Transverse colon (tissue), 4 donors: ENCODE data around the gene MRO. TPM values are rescaled to one million over a fixed set of nuclear protein-coding genes. Genes with fewer than 3 reads are reported as not detected.

Experiments used
- DNase-seq: peaks from one replicate; pipeline ENCODE4 v3.0.0-alpha.2; 2019
- H3K27ac ChIP-seq, 4 donors: fragments of 200-600 bp; sonication (generic); 2 replicates each; pipeline ENCODE4 v1.5.1; 2016 to 2018; ENCODE audit warnings: inconsistent platforms in 4 of 4
- H3K27me3 ChIP-seq: fragments of 200-600 bp; sonication (generic); 2 replicates; pipeline ENCODE4 v1.5.1; 2017; ENCODE audit warnings: inconsistent platforms
- H3K36me3 ChIP-seq, 4 donors: fragments of 200-600 bp; sonication (generic); 2 replicates each; pipeline ENCODE4 v1.5.1; 2017 to 2019; ENCODE audit warnings: inconsistent platforms in 4 of 4
- H3K4me1 ChIP-seq, 4 donors: fragments of 200-600 bp; sonication (generic); 2 replicates each; pipeline ENCODE4 v1.5.1; 2017 to 2020; ENCODE audit warnings: inconsistent platforms in 4 of 4
- H3K4me3 ChIP-seq, 4 donors: fragments of 200-600 bp; sonication (generic); 1 replicate in 1 of 4; 2 replicates in 3 of 4; pipeline versions ENCODE4 v1.5.1 to v1.6.1; 2017 to 2019; ENCODE audit warnings: inconsistent platforms in 4 of 4
- H3K9me3 ChIP-seq, 2 donors: fragments of 200-600 bp; sonication (generic); 2 replicates each; pipeline ENCODE4 v1.5.1; 2017 to 2019; ENCODE audit warnings: inconsistent platforms in 2 of 2
- EP300 ChIP-seq: sonication (generic); formaldehyde crosslinking; IDR thresholded peaks from one replicate; pipeline ENCODE4 v1.6.1; 2017; ENCODE audit warnings: antibody characterized with exemption, low read depth
- POLR2A ChIP-seq: fragments of 450-650 bp; IDR thresholded peaks from one replicate; pipeline ENCODE4 v1.6.1; 2016; ENCODE audit warnings: antibody characterized with exemption, mild to moderate bottlenecking, moderate library complexity
- POLR2AphosphoS5 ChIP-seq, 3 donors: sonication (generic); formaldehyde crosslinking; IDR thresholded peaks; one replicate each; pipeline ENCODE4 v1.6.1; 2016; ENCODE audit warnings: antibody characterized with exemption in 3 of 3
- WGBS, 2 donors: methylation state at CpG; one replicate each; pipeline ENCODE4 v1.1.5; 2018; ENCODE audit warnings: low coverage in 1 of 2; 5-methylcytosine and 5-hydroxymethylcytosine counted together
- in situ Hi-C, 4 donors: fragments of 200-750 bp; cut with MboI; loops; one replicate each; pipeline versions ENCODE4 v1.15.0 to v1.15.1; 2017; ENCODE audit warnings: low sequenced_read_pairs in 3 of 4, low pct_ligation_motif_present in 1 of 4, low pct_unique_long_range_greater_than_20kb in 1 of 4
- intact Hi-C: fragments of 100-400 bp; cut with DNase I; formaldehyde crosslinking; loops from one replicate; pipeline ENCODE4 v1.15.1; 2023; ENCODE audit warnings: low total_unique reads
- total RNA-seq, 4 donors: library from RNA; depleted of rRNA; stranded (reverse); fragments of >200 nt; gene quantifications; one replicate each; pipeline ENCODE4 v1.1.0, GENCODE V29; 2016
- TF ChIP-seq, protein P1 (sequence below), 5 experiments: fragments of 200-600 bp in 3 of 5; fragments of 450-650 bp in 2 of 5; sonication (generic) in 3 of 5; IDR thresholded peaks; 1 replicate in 2 of 5; 2 replicates in 3 of 5; pipeline ENCODE4 v1.5.1; 2016 to 2017; ENCODE audit warnings: antibody characterized with exemption in 5 of 5, inconsistent platforms in 3 of 5, mild to moderate bottlenecking in 2 of 5, moderate library complexity in 1 of 5

MRO gene
- total RNA-seq, 4 donors from 2014 or later, result 0.16 to 0.27 TPM; not detected in 2

- peaks cover 0 to 17% (median 4%) of the 10 kb centered on the region in 4 donors for H3K4me1 ChIP-seq
- no peaks in the 10 kb centered on the region for H3K9me3 ChIP-seq
- H3K27me3 ChIP-seq, result no peaks in the 10 kb centered on the region
- in situ Hi-C loops (no loop called here), intact Hi-C loops (no loop called here)
- TF ChIP-seq EP300 (no peak), POLR2A (no peak), POLR2AphosphoS5 (IDR thresholded peaks at IDR 0.05) (no peak)
- TF ChIP-seq, protein P1, sequence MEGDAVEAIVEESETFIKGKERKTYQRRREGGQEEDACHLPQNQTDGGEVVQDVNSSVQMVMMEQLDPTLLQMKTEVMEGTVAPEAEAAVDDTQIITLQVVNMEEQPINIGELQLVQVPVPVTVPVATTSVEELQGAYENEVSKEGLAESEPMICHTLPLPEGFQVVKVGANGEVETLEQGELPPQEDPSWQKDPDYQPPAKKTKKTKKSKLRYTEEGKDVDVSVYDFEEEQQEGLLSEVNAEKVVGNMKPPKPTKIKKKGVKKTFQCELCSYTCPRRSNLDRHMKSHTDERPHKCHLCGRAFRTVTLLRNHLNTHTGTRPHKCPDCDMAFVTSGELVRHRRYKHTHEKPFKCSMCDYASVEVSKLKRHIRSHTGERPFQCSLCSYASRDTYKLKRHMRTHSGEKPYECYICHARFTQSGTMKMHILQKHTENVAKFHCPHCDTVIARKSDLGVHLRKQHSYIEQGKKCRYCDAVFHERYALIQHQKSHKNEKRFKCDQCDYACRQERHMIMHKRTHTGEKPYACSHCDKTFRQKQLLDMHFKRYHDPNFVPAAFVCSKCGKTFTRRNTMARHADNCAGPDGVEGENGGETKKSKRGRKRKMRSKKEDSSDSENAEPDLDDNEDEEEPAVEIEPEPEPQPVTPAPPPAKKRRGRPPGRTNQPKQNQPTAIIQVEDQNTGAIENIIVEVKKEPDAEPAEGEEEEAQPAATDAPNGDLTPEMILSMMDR (IDR thresholded peaks at IDR 0.05), result no peak
- no peak overlapping the region for H3K27ac ChIP-seq
- DNase-seq, result no peak
- no peak overlapping the region for H3K4me3 ChIP-seq
- no peaks in the 10 kb centered on the region for H3K36me3 ChIP-seq
- 97 to 100% methylated on average over 1 of the region's 1 CpG for WGBS, 2 donors
Measured at GRCh38 chr18:50848991-50849390, 29.2 kb upstream of the MRO start.

GRCh38 chr18:50848061-50848551, 28.3 kb upstream of the MRO start:
- no peak for TF ChIP-seq POLR2A
- Histone ChIP-seq H3K4me3 (no peak overlapping the region), H3K27me3 (no peaks in the 10 kb centered on the region), H3K27ac (no peak overlapping the region), H3K4me1 (peaks cover 0 to 13% (median 1%) of the 10 kb centered on the region in 4 donors), H3K9me3 (no peaks in the 10 kb centered on the region), H3K36me3 (no peaks in the 10 kb centered on the region)
- intact Hi-C loops (no loop called here), in situ Hi-C loops (no loop called here)
- DNase-seq, result no peak
- WGBS, 2 donors, result 64 to 78% methylated on average over 3 to 7 of the region's 7 CpGs

DNA sequence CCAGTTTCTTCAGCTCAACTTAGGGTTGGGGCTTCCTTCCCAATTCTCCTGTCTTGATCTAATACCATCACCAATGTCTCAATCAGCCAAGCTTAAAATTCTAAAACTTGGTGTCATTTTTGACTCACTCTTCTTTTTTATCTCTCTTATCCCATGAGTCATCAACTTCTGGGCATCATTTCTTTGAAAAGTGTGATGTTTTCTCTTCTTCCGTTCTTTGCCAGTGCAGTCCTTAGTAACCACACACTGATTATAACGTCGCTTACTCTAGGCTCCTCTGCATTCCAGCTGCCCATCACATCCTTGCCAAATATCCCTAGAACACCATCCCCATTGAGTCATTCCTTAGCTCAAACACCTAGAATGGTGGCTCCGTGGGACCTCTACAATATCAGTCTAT, 27.4 kb upstream of the MRO start:
- intact Hi-C loops (no loop called here), in situ Hi-C loops (no loop called here)
- Histone ChIP-seq H3K4me3 (no peak overlapping the region), H3K27me3 (no peaks in the 10 kb centered on the region), H3K27ac (no peak overlapping the region), H3K36me3 (no peaks in the 10 kb centered on the region), H3K4me1 (peaks cover 0 to 11% (median 0%) of the 10 kb centered on the region in 4 donors), H3K9me3 (no peaks in the 10 kb centered on the region)
- DNase-seq, result no peak
- WGBS, 2 donors, result 91 to 94% methylated on average over 4 of the region's 4 CpGs
- TF ChIP-seq, protein P1 (IDR thresholded peaks at IDR 0.05), result no peak
- TF ChIP-seq POLR2AphosphoS5 (IDR thresholded peaks at IDR 0.05) (no peak), EP300 (no peak), POLR2A (no peak)

DNA sequence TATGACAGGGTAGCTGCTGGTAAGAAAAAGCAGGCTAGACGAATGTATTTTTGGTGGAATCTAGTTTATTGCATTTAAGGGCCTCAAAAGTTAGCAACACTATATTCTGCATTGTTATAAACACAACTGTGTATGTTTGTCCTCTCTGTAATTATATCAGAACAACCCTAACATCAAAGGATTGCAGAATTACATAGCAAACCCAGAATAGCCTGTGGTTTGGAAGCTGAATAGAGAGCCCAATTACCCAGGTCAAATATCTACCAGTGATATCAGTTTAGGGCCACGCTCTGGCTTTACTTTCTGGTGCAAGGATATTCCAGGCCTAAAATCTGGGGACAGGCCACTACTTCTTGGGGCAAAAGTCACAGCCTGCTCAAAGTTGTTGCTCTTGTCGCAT, 25.1 kb upstream of the MRO start:
- no peaks in the 10 kb centered on the region for H3K9me3 ChIP-seq
- in situ Hi-C loops (no loop called here), intact Hi-C loops (no loop called here)
- H3K4me1 ChIP-seq, result peaks cover 0 to 11% (median 0%) of the 10 kb centered on the region in 4 donors
- no peaks in the 10 kb centered on the region for H3K36me3 ChIP-seq
- WGBS, 2 donors, result 54 to 58% methylated on average over 2 to 3 of the region's 3 CpGs
- H3K27ac ChIP-seq, result no peak overlapping the region
- H3K4me3 ChIP-seq, result no peak overlapping the region
- no peak for TF ChIP-seq POLR2AphosphoS5 (IDR thresholded peaks at IDR 0.05)
- TF ChIP-seq EP300, result no peak
- no peak for TF ChIP-seq POLR2A
- TF ChIP-seq, protein P1 (IDR thresholded peaks at IDR 0.05), result no peak
- H3K27me3 ChIP-seq, result no peaks in the 10 kb centered on the region
- DNase-seq, result no peak

GRCh38 chr18:50844554-50844953, 24.7 kb upstream of the MRO start:
- no peaks in the 10 kb centered on the region for H3K9me3 ChIP-seq
- no peaks in the 10 kb centered on the region for H3K27me3 ChIP-seq
- H3K27ac ChIP-seq, result no peak overlapping the region
- H3K4me1 ChIP-seq, result peaks cover 0 to 11% (median 0%) of the 10 kb centered on the region in 4 donors
- no peak for DNase-seq
- no peak for TF ChIP-seq POLR2A
- TF ChIP-seq EP300, result no peak
- TF ChIP-seq POLR2AphosphoS5 (IDR thresholded peaks at IDR 0.05), result no peak
- TF ChIP-seq, protein P1 (IDR thresholded peaks at IDR 0.05), result no peak
- H3K4me3 ChIP-seq, result no peak overlapping the region
- in situ Hi-C loops (no loop called here), intact Hi-C loops (no loop called here)
- WGBS, 2 donors, result 45 to 51% methylated on average over 6 of the region's 6 CpGs
- no peaks in the 10 kb centered on the region for H3K36me3 ChIP-seq
